ENCODE results near the gene LMNTD2. TPM values are rescaled to one million over a fixed set of nuclear protein-coding genes. Genes with fewer than 3 reads are reported as not detected.
"Not testable (repeated sequence)": the region's sequence is repeated elsewhere in the genome, so short reads cannot be mapped to it uniquely, and the experiment has no call there.

LMNTD2 gene
- total RNA-seq, 2 experiments from 2014 or later: 3.1 to 3.9 TPM

GRCh38 chr11:574031-574570, 13.6 kb upstream of the LMNTD2 start:
- POLR2A ChIA-PET, DNase-seq, H3K27ac Mint-ChIP-seq, H3K27me3 Mint-ChIP-seq, CTCF ChIA-PET, H3K9me3 Mint-ChIP-seq, H3K36me3 Mint-ChIP-seq: not testable (repeated sequence)
- intact Hi-C loops (cut with micrococcal nuclease): loop anchor here (2.0 kb wide), 1 partner anchor 67 kb away; the partner anchor contains the start of gene RNH1
- H3K4me1 Mint-ChIP-seq (ENCODE audit: low read depth): peaks cover 32% of the 10 kb centered on the region
- H3K4me3 Mint-ChIP-seq: peak overlapping the region; percentile 83

- POLR2A ChIA-PET: no interaction called here
- Mint-ChIP-seq H3K4me3 (no peak overlapping the region), H3K27me3 (peaks cover 5% of the 10 kb centered on the region), H3K27ac (no peak overlapping the region), H3K36me3 (peaks cover 4% of the 10 kb centered on the region), H3K4me1 (ENCODE audit: low read depth) (peaks cover 25% of the 10 kb centered on the region), H3K9me3 (no peaks in the 10 kb centered on the region)
- no peak for DNase-seq
- intact Hi-C loops (cut with micrococcal nuclease): no loop called here
- CTCF ChIA-PET: no interaction called here
These were observed 12.7 kb upstream of the LMNTD2 start for GRCh38 chr11:573146-573759.

- intact Hi-C loops (cut with micrococcal nuclease): no loop called here
- POLR2A ChIA-PET: no interaction called here
These were observed 11.3 kb upstream of the LMNTD2 start for GRCh38 chr11:571802-572185.

GRCh38 chr11:569158-569885, 8.8 kb upstream of the LMNTD2 start:
- Mint-ChIP-seq H3K36me3 (peaks cover 2% of the 10 kb centered on the region), H3K9me3 (no peaks in the 10 kb centered on the region), H3K27ac (peak overlapping the region; percentile 58), H3K27me3 (no peaks in the 10 kb centered on the region), H3K4me1 (ENCODE audit: low read depth) (peaks cover 10% of the 10 kb centered on the region), H3K4me3 (peak overlapping the region; percentile 75)
- DNase-seq: no peak
- ChIA-PET CTCF (interaction anchor here (2.1 kb wide), 1 partner anchor 15 kb away, joined by 6 read pairs; no protein-coding TSS in a partner anchor), POLR2A (interaction anchor here (1.3 kb wide), 1 partner anchor 18 kb away, joined by 3 read pairs; no protein-coding TSS in a partner anchor)
- intact Hi-C loops (cut with micrococcal nuclease): loop anchor here (2.0 to 5.0 kb wide), 2 partner anchors 33 to 228 kb away; partner anchors contain the start of genes LRRC56 and SLC25A22

More at GRCh38 chr11:571802-572185, 11.3 kb upstream of the LMNTD2 start:
- DNase-seq: no peak
- no peak overlapping the region for H3K27ac Mint-ChIP-seq
- no peak overlapping the region for H3K4me3 Mint-ChIP-seq
- CTCF ChIA-PET: no interaction called here
- peaks cover 5% of the 10 kb centered on the region for H3K27me3 Mint-ChIP-seq
- no peaks in the 10 kb centered on the region for H3K9me3 Mint-ChIP-seq
- peaks cover 18% of the 10 kb centered on the region for H3K4me1 Mint-ChIP-seq (ENCODE audit: low read depth)
- H3K36me3 Mint-ChIP-seq: peaks cover 2% of the 10 kb centered on the region

GRCh38 chr11:568306-569157, 8.0 kb upstream of the LMNTD2 start:
- intact Hi-C loops (cut with micrococcal nuclease): loop anchor here (1.0 to 5.0 kb wide), 3 partner anchors 8 to 229 kb away; partner anchors contain the start of genes LMNTD2, LRRC56, RASSF7 and SLC25A22
- CTCF ChIA-PET: interaction anchor here (2.1 kb wide), 1 partner anchor 14 kb away, joined by 6 read pairs; no protein-coding TSS in a partner anchor
- no peaks in the 10 kb centered on the region for H3K27me3 Mint-ChIP-seq
- H3K36me3 Mint-ChIP-seq: peaks cover 4% of the 10 kb centered on the region
- H3K9me3 Mint-ChIP-seq: no peaks in the 10 kb centered on the region
- peak overlapping the region; percentile 58 for H3K27ac Mint-ChIP-seq
- DNase-seq: peak; percentile 95
- H3K4me3 Mint-ChIP-seq: peak overlapping the region; percentile 75
- peaks cover 5% of the 10 kb centered on the region for H3K4me1 Mint-ChIP-seq (ENCODE audit: low read depth)
- POLR2A ChIA-PET: interaction anchor here (1.3 kb wide), 1 partner anchor 19 kb away, joined by 3 read pairs; no protein-coding TSS in a partner anchor

DNA sequence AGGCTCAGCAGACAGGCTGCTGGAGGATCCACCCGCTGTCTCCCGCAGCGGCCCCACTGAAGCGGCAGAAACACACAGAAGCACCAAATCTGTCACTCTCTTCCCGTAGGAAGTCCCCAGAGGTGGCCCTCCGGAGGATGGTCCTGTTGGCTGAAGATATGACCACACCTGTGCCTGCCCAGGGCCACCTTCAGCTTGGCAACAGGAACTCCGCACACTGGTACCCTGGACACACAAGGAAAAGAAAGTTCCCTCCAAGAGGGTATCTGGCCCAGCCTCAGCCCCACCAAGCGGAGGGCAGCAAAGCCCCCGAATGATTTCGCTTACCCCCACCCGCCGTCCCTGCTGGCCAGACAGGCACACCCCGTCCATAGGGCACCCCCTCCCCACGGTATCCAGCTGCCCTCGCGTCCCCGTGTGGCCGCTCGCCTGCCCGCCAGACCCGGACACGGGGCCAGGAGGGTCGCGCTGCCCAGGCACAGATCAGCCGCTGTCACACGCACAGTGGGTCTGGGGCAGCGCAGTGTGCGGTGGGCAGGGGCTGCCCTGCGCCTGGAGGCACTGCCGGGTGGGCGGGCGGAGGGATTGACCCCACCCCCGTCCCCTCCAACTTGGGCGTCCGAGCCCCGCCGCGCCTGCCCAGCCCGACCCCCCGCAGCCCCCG, 7.2 kb upstream of the LMNTD2 start:
- intact Hi-C loops (cut with micrococcal nuclease): loop anchor here (1.0 to 5.0 kb wide), 3 partner anchors 7 to 230 kb away; partner anchors contain the start of genes LMNTD2, LRRC56, RASSF7 and SLC25A22
- H3K27ac Mint-ChIP-seq: peak overlapping the region; percentile 33
- H3K4me3 Mint-ChIP-seq: peak overlapping the region; percentile 82
- H3K9me3 Mint-ChIP-seq: no peaks in the 10 kb centered on the region
- H3K36me3 Mint-ChIP-seq: peaks cover 4% of the 10 kb centered on the region
- POLR2A ChIA-PET: no interaction called here
- CTCF ChIA-PET: interaction anchor here (1.2 to 2.1 kb wide), 2 partner anchors 13 to 49 kb away, joined by 4 to 6 read pairs; no protein-coding TSS in a partner anchor
- peaks cover 5% of the 10 kb centered on the region for H3K4me1 Mint-ChIP-seq (ENCODE audit: low read depth)
- DNase-seq: no peak
- no peaks in the 10 kb centered on the region for H3K27me3 Mint-ChIP-seq

GRCh38 chr11:567011-567628, 6.6 kb upstream of the LMNTD2 start:
- POLR2A ChIA-PET: interaction anchor here (1.0 to 2.4 kb wide), 2 partner anchors 9 to 10 kb away, joined by 4 to 6 read pairs; partner anchors contain the start of gene PHRF1
- CTCF ChIA-PET: interaction anchor here (1.2 to 2.1 kb wide), 3 partner anchors 13 to 159 kb away, joined by 4 to 6 read pairs (median 4); no protein-coding TSS in a partner anchor
- H3K27ac Mint-ChIP-seq: no peak overlapping the region

DNA sequence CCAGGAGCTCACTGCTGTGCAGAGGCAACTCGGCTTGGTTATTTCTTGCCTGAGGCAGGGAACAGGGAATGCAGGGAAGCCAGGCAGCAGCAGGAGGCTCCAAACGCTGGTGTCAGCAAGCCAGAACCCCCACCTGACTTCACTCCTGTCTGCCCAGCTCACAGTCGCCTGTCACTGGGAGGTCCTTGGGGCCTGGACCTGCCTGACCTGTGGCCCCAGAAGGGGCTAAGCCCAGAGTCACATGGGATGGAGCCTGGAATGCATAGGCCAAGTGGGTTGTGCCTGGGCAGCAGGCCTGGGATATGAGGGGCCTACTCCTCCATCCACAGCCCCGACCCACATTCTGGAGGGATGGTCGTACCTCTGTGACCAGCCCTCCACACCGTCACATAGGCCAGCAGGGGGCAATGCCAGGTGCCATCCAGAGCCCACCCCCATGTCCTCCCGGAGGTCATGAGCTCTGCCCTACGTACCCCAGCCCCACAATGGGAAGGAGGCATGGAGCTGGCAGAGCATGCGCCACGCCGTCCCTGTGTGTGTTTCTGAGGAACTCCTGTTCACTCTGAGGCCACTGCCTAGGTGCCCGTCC, 5.5 kb upstream of the LMNTD2 start:
- no peaks in the 10 kb centered on the region for H3K9me3 Mint-ChIP-seq
- POLR2A ChIA-PET: interaction anchor here (1.0 to 2.4 kb wide), 2 partner anchors 10 to 11 kb away, joined by 4 to 6 read pairs; partner anchors contain the start of gene PHRF1
- DNase-seq: no peak
- CTCF ChIA-PET: interaction anchor here (0.8 to 1.6 kb wide), 3 partner anchors 11 to 160 kb away, joined by 4 to 10 read pairs (median 5); no protein-coding TSS in a partner anchor
- no peak overlapping the region for H3K4me3 Mint-ChIP-seq
- no peak overlapping the region for H3K27ac Mint-ChIP-seq
- H3K36me3 Mint-ChIP-seq: peaks cover 4% of the 10 kb centered on the region
- H3K4me1 Mint-ChIP-seq (ENCODE audit: low read depth): peaks cover 10% of the 10 kb centered on the region
- no peaks in the 10 kb centered on the region for H3K27me3 Mint-ChIP-seq
- intact Hi-C loops (cut with micrococcal nuclease): loop anchor here (5.0 kb wide), 1 partner anchor 231 kb away; the partner anchor contains the start of gene SLC25A22

More at GRCh38 chr11:567011-567628, 6.6 kb upstream of the LMNTD2 start:
- no peaks in the 10 kb centered on the region for H3K9me3 Mint-ChIP-seq
- intact Hi-C loops (cut with micrococcal nuclease): loop anchor here (5.0 kb wide), 1 partner anchor 230 kb away; the partner anchor contains the start of gene SLC25A22
- peak overlapping the region; percentile 82 for H3K4me3 Mint-ChIP-seq
- H3K36me3 Mint-ChIP-seq: peaks cover 4% of the 10 kb centered on the region
- no peak for DNase-seq
- H3K4me1 Mint-ChIP-seq (ENCODE audit: low read depth): peaks cover 5% of the 10 kb centered on the region
- no peaks in the 10 kb centered on the region for H3K27me3 Mint-ChIP-seq

DNA sequence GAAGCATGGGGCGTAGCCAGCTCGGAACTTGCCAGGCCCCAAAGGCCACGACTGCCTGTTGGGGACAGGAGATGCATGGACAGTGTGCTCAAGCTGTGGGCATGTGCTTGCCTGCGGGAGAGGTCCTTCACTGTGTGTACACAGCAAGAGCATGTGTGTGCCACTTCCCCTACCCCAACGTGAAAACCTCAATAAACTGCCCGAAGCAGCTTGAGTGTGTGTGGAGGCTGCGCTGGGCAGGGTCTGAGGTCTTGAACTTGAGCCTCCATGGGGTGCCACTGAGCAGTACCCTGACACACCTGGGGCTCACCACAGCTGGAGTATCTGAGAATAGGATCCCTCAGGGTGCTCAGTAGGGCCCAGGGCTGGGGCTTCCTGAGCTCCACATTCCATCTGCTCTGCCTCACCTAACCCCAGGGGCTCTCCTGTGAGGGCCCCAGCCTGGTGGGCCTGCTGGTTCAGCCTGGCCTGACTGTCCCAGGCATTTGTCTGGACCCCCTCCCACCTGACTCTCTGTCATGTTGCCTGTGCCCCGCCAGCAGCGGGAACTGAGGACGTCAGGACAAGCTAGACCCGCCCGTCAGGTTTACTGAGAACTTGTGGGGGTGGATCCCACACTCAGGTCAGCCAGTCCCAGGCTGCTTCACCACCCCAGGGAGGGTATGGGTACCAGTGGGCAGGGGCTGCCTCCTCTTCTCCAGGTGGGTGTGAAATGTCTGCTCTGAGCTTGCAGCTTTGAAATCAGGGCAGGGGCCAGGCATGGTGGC, 3.5 kb upstream of the LMNTD2 start:
- Mint-ChIP-seq H3K36me3 (peaks cover 4% of the 10 kb centered on the region), H3K27me3 (no peaks in the 10 kb centered on the region), H3K9me3 (no peaks in the 10 kb centered on the region), H3K4me1 (ENCODE audit: low read depth) (peaks cover 14% of the 10 kb centered on the region), H3K4me3 (no peak overlapping the region), H3K27ac (no peak overlapping the region)
- intact Hi-C loops (cut with micrococcal nuclease): no loop called here
- POLR2A ChIA-PET: interaction anchor here (1.1 kb wide), 1 partner anchor 12 kb away, joined by 4 read pairs; the partner anchor contains the start of gene PHRF1
- DNase-seq: no peak
- CTCF ChIA-PET: interaction anchor here (1.0 to 1.6 kb wide), 4 partner anchors 9 to 159 kb away, joined by 3 to 9 read pairs (median 4); no protein-coding TSS in a partner anchor

All from activated CD4-positive, alpha-beta memory T cell treated with anti-CD3 and anti-CD28 coated beads for 36 hours (primary cell).